GM23338 (cell line): ENCODE measurements around the gene ASPHD2. TPM values are rescaled to one million over a fixed set of nuclear protein-coding genes. Genes with fewer than 3 reads are reported as not detected.

Source experiments
- ATAC-seq: fragments of 200-7000 bp; cut with Tn5 transposase; 3 replicates; pipeline ENCODE4 v1.9.1; 2020
- DNase-seq: peaks from one replicate; pipeline ENCODE4 v3.0.0-alpha.2; 2015; ENCODE audit warnings: low spot score
- H2AFZ ChIP-seq: fragments of 200-600 bp; sonication (generic); 2 replicates; pipeline ENCODE4 v1.8.0; 2016; ENCODE audit warnings: antibody characterized with exemption, mild to moderate bottlenecking, moderate library complexity
- H3F3A ChIP-seq: fragments of 200-600 bp; sonication (generic); replicated peaks from 2 replicates; pipeline ENCODE4 v1.8.0; 2017; ENCODE audit warnings: antibody characterized with exemption, mixed run types, low read depth
- H3K27ac ChIP-seq: fragments of 200-600 bp; sonication (generic); 2 replicates; pipeline ENCODE4 v1.6.1; 2016; ENCODE audit warnings: low read depth
- H3K27me3 ChIP-seq: fragments of 200-600 bp; sonication (generic); 2 replicates; pipeline ENCODE4 v1.8.0; 2016; ENCODE audit warnings: mild to moderate bottlenecking, mixed run types, moderate library complexity; ENCODE audit not compliant: insufficient read depth
- H3K36me3 ChIP-seq: fragments of 200-600 bp; sonication (generic); 2 replicates; pipeline ENCODE4 v1.8.0; 2016; ENCODE audit warnings: mild to moderate bottlenecking; ENCODE audit not compliant: insufficient read depth
- H3K4me1 ChIP-seq: fragments of 200-600 bp; sonication (generic); 2 replicates; pipeline ENCODE4 v1.8.0; 2016; ENCODE audit warnings: mild to moderate bottlenecking, moderate library complexity; ENCODE audit not compliant: insufficient read depth
- H3K4me2 ChIP-seq: fragments of 200-600 bp; sonication (generic); 2 replicates; pipeline ENCODE4 v1.7.1; 2017; ENCODE audit warnings: mixed run types
- H3K4me3 ChIP-seq: fragments of 200-600 bp; sonication (generic); 2 replicates; pipeline ENCODE4 v1.6.1; 2016; ENCODE audit warnings: mixed run types
- H3K79me2 ChIP-seq: fragments of 200-600 bp; sonication (generic); replicated peaks from 2 replicates; pipeline ENCODE4 v1.8.0; 2017; ENCODE audit warnings: mild to moderate bottlenecking; ENCODE audit not compliant: insufficient read depth
- H3K9me2 ChIP-seq: fragments of 200-600 bp; sonication (generic); 2 replicates; pipeline ENCODE4 v1.8.0; 2017; ENCODE audit not compliant: insufficient read depth
- H4K20me1 ChIP-seq: fragments of 200-600 bp; sonication (generic); replicated peaks from 2 replicates; pipeline ENCODE4 v1.8.0; 2017; ENCODE audit warnings: mild to moderate bottlenecking; ENCODE audit not compliant: insufficient read depth
- H3K27ac Mint-ChIP-seq: 2 replicates; pipeline ENCODE4 v1.8.0; 2020; ENCODE audit warnings: inconsistent platforms, mild to moderate bottlenecking, moderate library complexity, mixed read lengths
- H3K27me3 Mint-ChIP-seq: 3 replicates; pipeline ENCODE4 v1.8.0; 2022; ENCODE audit warnings: low read depth, mild to moderate bottlenecking, moderate library complexity, mixed read lengths, inconsistent platforms; ENCODE audit not compliant: insufficient read depth, poor library complexity
- H3K36me3 Mint-ChIP-seq: 3 replicates; pipeline ENCODE4 v1.8.0; 2021; ENCODE audit warnings: low read depth, mild to moderate bottlenecking, inconsistent platforms, moderate library complexity, mixed read lengths
- H3K4me1 Mint-ChIP-seq: 3 replicates; pipeline ENCODE4 v1.8.0; 2020; ENCODE audit warnings: mild to moderate bottlenecking, inconsistent platforms, mixed read lengths
- H3K4me3 Mint-ChIP-seq: 3 replicates; pipeline ENCODE4 v1.8.0; 2021; ENCODE audit warnings: moderate library complexity, mild to moderate bottlenecking, inconsistent platforms, mixed read lengths
- H3K9me3 Mint-ChIP-seq: 3 replicates; pipeline ENCODE4 v1.8.0; 2020; ENCODE audit warnings: moderate library complexity, mild to moderate bottlenecking, inconsistent platforms, mixed read lengths
- CREB1 ChIP-seq: fragments of 250-450 bp; sonication (Bioruptor Pico); IDR thresholded peaks from 2 replicates; pipeline ENCODE4 v1.5.0; 2020; ENCODE audit warnings: low read depth, mild to moderate bottlenecking, moderate library complexity
- ETS1 ChIP-seq: IDR thresholded peaks from 2 replicates; pipeline ENCODE4 v1.6.1; 2016; ENCODE audit warnings: antibody characterized with exemption
- EZH2 ChIP-seq: fragments of 200-600 bp; sonication (generic); IDR thresholded peaks from one replicate; pipeline ENCODE4 v1.8.0; 2017; ENCODE audit warnings: antibody characterized with exemption, mild to moderate bottlenecking, low read depth; ENCODE audit not compliant: unreplicated experiment
- EZH2phosphoT487 ChIP-seq: fragments of 200-600 bp; sonication (generic); IDR thresholded peaks from one replicate; pipeline ENCODE4 v1.8.1; 2018; ENCODE audit warnings: antibody characterized with exemption; ENCODE audit not compliant: unreplicated experiment
- STAT1 ChIP-seq: IDR thresholded peaks from one replicate; pipeline ENCODE4 v1.6.1; 2016; ENCODE audit warnings: antibody characterized with exemption; ENCODE audit not compliant: unreplicated experiment
- ZNF114 ChIP-seq: fragments of 250-450 bp; sonication (Bioruptor Pico); IDR thresholded peaks from 2 replicates; pipeline ENCODE4 v1.5.0; 2020; ENCODE audit warnings: mild to moderate bottlenecking, moderate library complexity
- ZNF331 ChIP-seq: fragments of 250-450 bp; sonication (Bioruptor Pico); IDR thresholded peaks from 2 replicates; pipeline ENCODE4 v1.5.0; 2020; ENCODE audit warnings: low read depth, mild to moderate bottlenecking, moderate library complexity
- polyA plus RNA-seq: library from polyadenylated mRNA; unstranded; fragments of >200 nt; fragmentation: Nextera tagmentation; extraction: Ambion mirVana; gene quantifications from 2 replicates; pipeline ENCODE4 v1.2.1, GENCODE V29; 2016
- total RNA-seq: library from RNA; depleted of rRNA; stranded (reverse); fragments of >200 nt; shearing (Covaris generic); gene quantifications from 2 replicates; pipeline ENCODE4 v1.2.3, GENCODE V29; 2014
- TF ChIP-seq, protein P1 (sequence below): fragments of 250-450 bp; sonication (Bioruptor Pico); IDR thresholded peaks from 2 replicates; pipeline ENCODE4 v1.5.0; 2020; ENCODE audit warnings: mild to moderate bottlenecking, moderate library complexity
- TF ChIP-seq, protein P2 (sequence below), 2 experiments: fragments of 200-600 bp in 1 of 2; sonication (generic) in 1 of 2; conservative IDR thresholded peaks; 2 replicates each; pipeline versions ENCODE4 v1.5.1 to v1.6.1; 2016 to 2017; ENCODE audit warnings: antibody characterized with exemption in 2 of 2, low read depth in 2 of 2, mild to moderate bottlenecking in 2 of 2, moderate library complexity in 1 of 2

Gene ASPHD2
- total and polyA plus RNA-seq, 2 experiments from 2014 or later: 6.0 to 9.3 TPM

DNA sequence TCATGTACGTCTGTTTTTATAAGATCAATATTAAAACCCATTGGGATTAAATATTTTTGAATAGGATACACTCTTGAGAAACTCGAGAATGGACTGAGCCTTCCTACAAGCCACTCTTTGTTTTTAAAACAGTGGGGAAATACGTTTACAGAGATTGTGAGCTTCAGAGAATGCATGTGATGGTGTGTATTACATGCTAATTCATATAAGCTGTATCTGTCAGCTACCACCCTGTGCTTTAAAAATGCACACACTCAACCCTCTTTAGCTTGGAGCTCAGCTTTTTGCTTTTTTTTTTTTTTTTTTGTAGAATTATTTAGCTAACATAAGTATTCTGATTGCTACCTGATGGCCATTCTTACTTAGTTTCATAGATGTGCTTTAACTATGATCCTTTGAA lies 46.3 kb upstream of the ASPHD2 start (continued):
- TF ChIP-seq, protein P1, sequence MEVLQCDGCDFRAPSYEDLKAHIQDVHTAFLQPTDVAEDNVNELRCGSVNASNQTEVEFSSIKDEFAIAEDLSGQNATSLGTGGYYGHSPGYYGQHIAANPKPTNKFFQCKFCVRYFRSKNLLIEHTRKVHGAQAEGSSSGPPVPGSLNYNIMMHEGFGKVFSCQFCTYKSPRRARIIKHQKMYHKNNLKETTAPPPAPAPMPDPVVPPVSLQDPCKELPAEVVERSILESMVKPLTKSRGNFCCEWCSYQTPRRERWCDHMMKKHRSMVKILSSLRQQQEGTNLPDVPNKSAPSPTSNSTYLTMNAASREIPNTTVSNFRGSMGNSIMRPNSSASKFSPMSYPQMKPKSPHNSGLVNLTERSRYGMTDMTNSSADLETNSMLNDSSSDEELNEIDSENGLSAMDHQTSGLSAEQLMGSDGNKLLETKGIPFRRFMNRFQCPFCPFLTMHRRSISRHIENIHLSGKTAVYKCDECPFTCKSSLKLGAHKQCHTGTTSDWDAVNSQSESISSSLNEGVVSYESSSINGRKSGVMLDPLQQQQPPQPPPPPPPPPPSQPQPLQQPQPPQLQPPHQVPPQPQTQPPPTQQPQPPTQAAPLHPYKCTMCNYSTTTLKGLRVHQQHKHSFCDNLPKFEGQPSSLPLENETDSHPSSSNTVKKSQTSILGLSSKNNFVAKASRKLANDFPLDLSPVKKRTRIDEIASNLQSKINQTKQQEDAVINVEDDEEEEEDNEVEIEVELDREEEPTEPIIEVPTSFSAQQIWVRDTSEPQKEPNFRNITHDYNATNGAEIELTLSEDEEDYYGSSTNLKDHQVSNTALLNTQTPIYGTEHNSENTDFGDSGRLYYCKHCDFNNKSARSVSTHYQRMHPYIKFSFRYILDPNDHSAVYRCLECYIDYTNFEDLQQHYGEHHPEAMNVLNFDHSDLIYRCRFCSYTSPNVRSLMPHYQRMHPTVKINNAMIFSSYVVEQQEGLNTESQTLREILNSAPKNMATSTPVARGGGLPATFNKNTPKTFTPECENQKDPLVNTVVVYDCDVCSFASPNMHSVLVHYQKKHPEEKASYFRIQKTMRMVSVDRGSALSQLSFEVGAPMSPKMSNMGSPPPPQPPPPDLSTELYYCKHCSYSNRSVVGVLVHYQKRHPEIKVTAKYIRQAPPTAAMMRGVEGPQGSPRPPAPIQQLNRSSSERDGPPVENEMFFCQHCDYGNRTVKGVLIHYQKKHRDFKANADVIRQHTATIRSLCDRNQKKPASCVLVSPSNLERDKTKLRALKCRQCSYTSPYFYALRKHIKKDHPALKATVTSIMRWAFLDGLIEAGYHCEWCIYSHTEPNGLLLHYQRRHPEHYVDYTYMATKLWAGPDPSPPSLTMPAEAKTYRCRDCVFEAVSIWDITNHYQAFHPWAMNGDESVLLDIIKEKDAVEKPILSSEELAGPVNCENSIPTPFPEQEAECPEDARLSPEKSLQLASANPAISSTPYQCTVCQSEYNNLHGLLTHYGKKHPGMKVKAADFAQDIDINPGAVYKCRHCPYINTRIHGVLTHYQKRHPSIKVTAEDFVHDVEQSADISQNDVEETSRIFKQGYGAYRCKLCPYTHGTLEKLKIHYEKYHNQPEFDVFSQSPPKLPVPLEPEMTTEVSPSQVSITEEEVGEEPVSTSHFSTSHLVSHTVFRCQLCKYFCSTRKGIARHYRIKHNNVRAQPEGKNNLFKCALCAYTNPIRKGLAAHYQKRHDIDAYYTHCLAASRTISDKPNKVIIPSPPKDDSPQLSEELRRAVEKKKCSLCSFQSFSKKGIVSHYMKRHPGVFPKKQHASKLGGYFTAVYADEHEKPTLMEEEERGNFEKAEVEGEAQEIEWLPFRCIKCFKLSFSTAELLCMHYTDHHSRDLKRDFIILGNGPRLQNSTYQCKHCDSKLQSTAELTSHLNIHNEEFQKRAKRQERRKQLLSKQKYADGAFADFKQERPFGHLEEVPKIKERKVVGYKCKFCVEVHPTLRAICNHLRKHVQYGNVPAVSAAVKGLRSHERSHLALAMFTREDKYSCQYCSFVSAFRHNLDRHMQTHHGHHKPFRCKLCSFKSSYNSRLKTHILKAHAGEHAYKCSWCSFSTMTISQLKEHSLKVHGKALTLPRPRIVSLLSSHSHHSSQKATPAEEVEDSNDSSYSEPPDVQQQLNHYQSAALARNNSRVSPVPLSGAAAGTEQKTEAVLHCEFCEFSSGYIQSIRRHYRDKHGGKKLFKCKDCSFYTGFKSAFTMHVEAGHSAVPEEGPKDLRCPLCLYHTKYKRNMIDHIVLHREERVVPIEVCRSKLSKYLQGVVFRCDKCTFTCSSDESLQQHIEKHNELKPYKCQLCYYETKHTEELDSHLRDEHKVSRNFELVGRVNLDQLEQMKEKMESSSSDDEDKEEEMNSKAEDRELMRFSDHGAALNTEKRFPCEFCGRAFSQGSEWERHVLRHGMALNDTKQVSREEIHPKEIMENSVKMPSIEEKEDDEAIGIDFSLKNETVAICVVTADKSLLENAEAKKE (CRISPR knock-in tag): no peak
- TF ChIP-seq, protein P2, sequence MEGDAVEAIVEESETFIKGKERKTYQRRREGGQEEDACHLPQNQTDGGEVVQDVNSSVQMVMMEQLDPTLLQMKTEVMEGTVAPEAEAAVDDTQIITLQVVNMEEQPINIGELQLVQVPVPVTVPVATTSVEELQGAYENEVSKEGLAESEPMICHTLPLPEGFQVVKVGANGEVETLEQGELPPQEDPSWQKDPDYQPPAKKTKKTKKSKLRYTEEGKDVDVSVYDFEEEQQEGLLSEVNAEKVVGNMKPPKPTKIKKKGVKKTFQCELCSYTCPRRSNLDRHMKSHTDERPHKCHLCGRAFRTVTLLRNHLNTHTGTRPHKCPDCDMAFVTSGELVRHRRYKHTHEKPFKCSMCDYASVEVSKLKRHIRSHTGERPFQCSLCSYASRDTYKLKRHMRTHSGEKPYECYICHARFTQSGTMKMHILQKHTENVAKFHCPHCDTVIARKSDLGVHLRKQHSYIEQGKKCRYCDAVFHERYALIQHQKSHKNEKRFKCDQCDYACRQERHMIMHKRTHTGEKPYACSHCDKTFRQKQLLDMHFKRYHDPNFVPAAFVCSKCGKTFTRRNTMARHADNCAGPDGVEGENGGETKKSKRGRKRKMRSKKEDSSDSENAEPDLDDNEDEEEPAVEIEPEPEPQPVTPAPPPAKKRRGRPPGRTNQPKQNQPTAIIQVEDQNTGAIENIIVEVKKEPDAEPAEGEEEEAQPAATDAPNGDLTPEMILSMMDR (conservative IDR thresholded peaks at IDR 0.05; ENCODE audit: low read depth in 2 of 2): no peak
- no peak for TF ChIP-seq ZNF331 (CRISPR knock-in tag)
- TF ChIP-seq CREB1: no peak
- no peak for TF ChIP-seq ZNF114 (CRISPR knock-in tag)
- TF ChIP-seq STAT1: no peak
- no peak for TF ChIP-seq EZH2phosphoT487

DNA sequence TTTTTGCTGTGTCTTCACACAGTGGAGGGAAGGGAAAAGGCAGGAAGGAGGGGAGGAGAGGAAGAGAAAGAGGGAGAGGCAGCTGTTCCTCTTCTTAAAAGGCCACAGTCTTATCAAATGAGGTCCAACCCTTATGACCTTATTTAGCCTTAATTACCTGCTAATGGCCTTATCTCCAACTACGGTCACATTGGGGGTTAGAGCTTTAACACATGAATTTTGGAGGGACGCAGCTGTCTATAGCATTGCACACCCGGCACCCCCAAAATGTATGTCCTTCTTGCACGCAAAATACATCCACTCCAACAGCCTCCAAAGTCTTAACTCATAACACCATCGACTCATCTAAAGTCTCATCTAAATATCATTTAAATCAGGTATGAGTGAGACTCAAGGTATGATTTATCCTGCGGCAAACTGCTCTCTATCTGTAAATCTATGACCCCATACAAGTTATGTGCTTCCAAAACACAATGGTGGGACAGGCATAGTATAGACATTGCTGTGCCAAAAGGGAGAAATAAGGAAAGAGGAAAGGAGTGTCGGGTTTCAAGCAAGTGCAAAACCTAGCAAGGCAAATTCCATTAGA lies 45.0 kb upstream of the ASPHD2 start:
- no peak overlapping the region for H2AFZ ChIP-seq
- no peaks in the 10 kb centered on the region for H3K27me3 ChIP-seq
- H3K79me2 ChIP-seq: no peaks in the 10 kb centered on the region
- H3K4me3 Mint-ChIP-seq: no peak overlapping the region
- no peak overlapping the region for H3K4me2 ChIP-seq
- no peaks in the 10 kb centered on the region for H3F3A ChIP-seq
- peak; percentile 37 for DNase-seq
- H3K36me3 Mint-ChIP-seq: no peaks in the 10 kb centered on the region
- H3K36me3 ChIP-seq: no peaks in the 10 kb centered on the region
- peaks cover 8% of the 10 kb centered on the region; the same call in 2 of the 3 replicates for H3K4me1 Mint-ChIP-seq
- H3K9me2 ChIP-seq: 0 out of 2 replicates have a peak, but pooled peaks cover 7% of the 10 kb centered on the region
- no peak overlapping the region for H3K27ac ChIP-seq
- H3K9me3 Mint-ChIP-seq: no peaks in the 10 kb centered on the region; the same call in 2 of the 3 replicates
- peaks cover 9% of the 10 kb centered on the region; the same call in 1 of the 2 replicates for H3K4me1 ChIP-seq
- H4K20me1 ChIP-seq: no peaks in the 10 kb centered on the region; the same call in 1 of the 2 replicates
- H3K4me3 ChIP-seq: no peak overlapping the region
- ATAC-seq: no peak; the same call in 2 of the 3 replicates
- H3K27me3 Mint-ChIP-seq: no peaks in the 10 kb centered on the region
- no peak overlapping the region for H3K27ac Mint-ChIP-seq
- TF ChIP-seq ZNF114 (CRISPR knock-in tag): no peak
- TF ChIP-seq EZH2: no peak
- no peak for TF ChIP-seq ETS1
